Smooth muscle cell (in vitro differentiated cells): ENCODE data around the gene OR10K1. TPM values are rescaled to one million over a fixed set of nuclear protein-coding genes. Genes with fewer than 3 reads are reported as not detected.
A peak's percentile ranks its signal among the peaks of the same experiment; 100 is the strongest.

Experiments used
- DNase-seq: peaks from one replicate; lab custom pipeline; 2025; ENCODE audit not compliant: unreplicated experiment; lab: John Stamatoyannopoulos, UW
- H2AFZ ChIP-seq: fragments of 200-600 bp; sonication (generic); 2 replicates; pipeline ENCODE4 v1.6.0; 2016; ENCODE audit warnings: antibody characterized with exemption, low read depth, mild to moderate bottlenecking
- H3F3A ChIP-seq: fragments of 200-600 bp; sonication (generic); 2 replicates; pipeline ENCODE4 v1.6.0; 2017; ENCODE audit warnings: antibody characterized with exemption, low read depth
- H3K27ac ChIP-seq: fragments of 200-600 bp; sonication (generic); 2 replicates; pipeline ENCODE4 v1.5.1; 2016; ENCODE audit warnings: low read depth, mild to moderate bottlenecking
- H3K27me3 ChIP-seq: fragments of 200-600 bp; sonication (generic); 2 replicates; pipeline ENCODE4 v1.6.1; 2016; ENCODE audit warnings: low read depth, mild to moderate bottlenecking
- H3K36me3 ChIP-seq: fragments of 200-600 bp; sonication (generic); 2 replicates; pipeline ENCODE4 v1.5.1; 2016; ENCODE audit warnings: low read depth
- H3K4me1 ChIP-seq: fragments of 200-600 bp; sonication (generic); 2 replicates; pipeline ENCODE4 v1.5.1; 2016; ENCODE audit warnings: low read depth
- H3K4me2 ChIP-seq: fragments of 200-600 bp; sonication (generic); 2 replicates; pipeline ENCODE4 v1.6.0; 2016; ENCODE audit warnings: mild to moderate bottlenecking
- H3K4me3 ChIP-seq: fragments of 200-600 bp; sonication (generic); 2 replicates; pipeline ENCODE4 v1.5.1; 2016; ENCODE audit warnings: mild to moderate bottlenecking
- H3K79me2 ChIP-seq: fragments of 200-600 bp; sonication (generic); 2 replicates; pipeline ENCODE4 v1.6.0; 2016; ENCODE audit warnings: low read depth, mild to moderate bottlenecking
- H3K9ac ChIP-seq: fragments of 200-600 bp; sonication (generic); 2 replicates; pipeline ENCODE4 v1.6.0; 2016; ENCODE audit warnings: low read depth
- H3K9me3 ChIP-seq: fragments of 200-600 bp; sonication (generic); replicated peaks from 2 replicates; pipeline ENCODE4 v1.5.1; 2016; ENCODE audit warnings: low read depth
- H4K20me1 ChIP-seq: fragments of 200-600 bp; sonication (generic); 2 replicates; pipeline ENCODE4 v1.6.0; 2016; ENCODE audit warnings: low read depth
- WGBS: methylation state at CpG from one replicate; pipeline ENCODE4 v1.1.7; 2016; ENCODE audit warnings: low lambda C conversion rate; 5-methylcytosine and 5-hydroxymethylcytosine counted together
- polyA plus RNA-seq: library from polyadenylated mRNA; unstranded; fragments of >200 nt; fragmentation: Nextera tagmentation; extraction: Ambion mirVana; gene quantifications from 2 replicates; pipeline ENCODE4 v1.2.1, GENCODE V29; 2016
- total RNA-seq: library from RNA; depleted of rRNA; stranded (reverse); fragments of >200 nt; gene quantifications from 2 replicates; pipeline ENCODE4 v1.2.3, GENCODE V29; 2014
- TF ChIP-seq, protein P1 (sequence below): fragments of 200-600 bp; sonication (generic); IDR thresholded peaks from 2 replicates; pipeline ENCODE4 v1.5.1; 2017; ENCODE audit warnings: borderline replicate concordance, mild to moderate bottlenecking, antibody characterized with exemption; ENCODE audit not compliant: insufficient read depth, poor library complexity, severe bottlenecking

Gene OR10K1
- total and polyA plus RNA-seq, 2 experiments from 2014 or later = not detected

DNA sequence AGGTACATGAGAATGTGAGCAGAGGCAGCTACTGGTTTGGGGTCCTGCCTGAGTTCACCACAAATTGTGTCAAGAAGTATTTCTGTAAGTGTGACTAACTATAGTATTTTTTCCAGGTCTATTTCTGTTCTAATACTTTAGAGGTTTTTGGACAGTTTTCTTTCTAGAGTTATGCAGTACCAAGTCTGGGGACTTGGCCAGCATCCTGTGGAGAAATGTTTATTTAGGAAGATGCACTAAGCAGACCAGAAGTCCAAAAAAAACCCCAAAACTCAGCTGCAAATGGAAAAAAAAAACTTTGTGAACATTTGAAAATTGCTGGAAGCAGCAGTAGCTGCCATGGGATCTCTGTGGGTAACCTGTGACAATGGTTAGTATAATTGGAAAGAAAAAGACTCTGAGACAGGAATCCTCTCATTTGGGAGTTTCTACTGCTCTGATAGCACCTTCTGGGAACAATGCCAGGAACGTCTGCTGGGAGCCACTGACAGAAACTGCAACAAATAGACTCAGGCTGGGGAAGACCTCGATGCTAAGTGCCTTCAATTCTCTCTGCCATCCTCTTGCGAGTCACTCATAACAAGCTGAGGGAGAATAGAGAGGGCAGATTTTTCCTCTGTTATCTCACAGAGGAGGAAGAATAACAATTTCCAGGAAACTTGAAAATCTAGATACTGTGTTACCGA lies 48.0 kb downstream of the OR10K1 start:
- H3K27me3 ChIP-seq = no peaks in the 10 kb centered on the region
- H3K79me2 ChIP-seq = no peaks in the 10 kb centered on the region
- no peak overlapping the region for H3K4me3 ChIP-seq
- H3K9me3 ChIP-seq = no peaks in the 10 kb centered on the region
- no peaks in the 10 kb centered on the region for H4K20me1 ChIP-seq
- TF ChIP-seq, protein P1, sequence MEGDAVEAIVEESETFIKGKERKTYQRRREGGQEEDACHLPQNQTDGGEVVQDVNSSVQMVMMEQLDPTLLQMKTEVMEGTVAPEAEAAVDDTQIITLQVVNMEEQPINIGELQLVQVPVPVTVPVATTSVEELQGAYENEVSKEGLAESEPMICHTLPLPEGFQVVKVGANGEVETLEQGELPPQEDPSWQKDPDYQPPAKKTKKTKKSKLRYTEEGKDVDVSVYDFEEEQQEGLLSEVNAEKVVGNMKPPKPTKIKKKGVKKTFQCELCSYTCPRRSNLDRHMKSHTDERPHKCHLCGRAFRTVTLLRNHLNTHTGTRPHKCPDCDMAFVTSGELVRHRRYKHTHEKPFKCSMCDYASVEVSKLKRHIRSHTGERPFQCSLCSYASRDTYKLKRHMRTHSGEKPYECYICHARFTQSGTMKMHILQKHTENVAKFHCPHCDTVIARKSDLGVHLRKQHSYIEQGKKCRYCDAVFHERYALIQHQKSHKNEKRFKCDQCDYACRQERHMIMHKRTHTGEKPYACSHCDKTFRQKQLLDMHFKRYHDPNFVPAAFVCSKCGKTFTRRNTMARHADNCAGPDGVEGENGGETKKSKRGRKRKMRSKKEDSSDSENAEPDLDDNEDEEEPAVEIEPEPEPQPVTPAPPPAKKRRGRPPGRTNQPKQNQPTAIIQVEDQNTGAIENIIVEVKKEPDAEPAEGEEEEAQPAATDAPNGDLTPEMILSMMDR = no peak
- DNase-seq = no peak
- H3K36me3 ChIP-seq = no peaks in the 10 kb centered on the region
- peak overlapping the region; percentile 3 for H2AFZ ChIP-seq
- H3K27ac ChIP-seq = no peak overlapping the region
- H3K4me2 ChIP-seq = no peak overlapping the region
- 52% methylated on average over 4 of the region's 4 CpGs for WGBS
- H3K4me1 ChIP-seq = peaks cover 6% of the 10 kb centered on the region
- no peak overlapping the region for H3K9ac ChIP-seq
- no peaks in the 10 kb centered on the region for H3F3A ChIP-seq

DNA sequence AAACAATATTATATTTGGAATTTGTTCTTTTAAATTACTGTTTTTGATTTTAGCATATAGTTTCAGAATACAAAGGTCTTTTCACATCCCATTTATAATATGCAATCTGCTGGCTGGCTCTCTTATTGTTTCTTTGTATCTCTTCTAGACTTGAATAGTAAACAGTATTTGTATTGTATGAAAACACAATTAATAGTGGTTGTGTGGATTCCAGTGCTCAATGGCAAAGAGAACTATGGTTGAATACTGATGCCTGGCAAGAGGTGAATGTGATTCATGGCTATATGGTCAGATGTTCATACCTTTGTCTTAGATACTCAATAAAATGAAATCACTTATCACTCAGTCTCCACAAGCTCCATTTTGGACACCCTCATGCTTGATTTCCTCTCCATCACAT lies 55.3 kb downstream of the OR10K1 start:
- no peak for DNase-seq
- Histone ChIP-seq H3K4me3 (no peak overlapping the region), H2AFZ (no peak overlapping the region), H4K20me1 (no peaks in the 10 kb centered on the region), H3K4me1 (no peaks in the 10 kb centered on the region), H3F3A (no peaks in the 10 kb centered on the region), H3K9me3 (no peaks in the 10 kb centered on the region), H3K79me2 (no peaks in the 10 kb centered on the region), H3K27me3 (no peaks in the 10 kb centered on the region), H3K27ac (no peak overlapping the region), H3K36me3 (no peaks in the 10 kb centered on the region), H3K4me2 (no peak overlapping the region), H3K9ac (no peak overlapping the region)
- TF ChIP-seq, protein P1 = no peak

Other genes with a start within 250 kb of the OR10K1 start
- gene CD1A, start 207.4 kb upstream of the OR10K1 start, total RNA-seq = not detected in 2 replicates
- not detected in 2 replicates for gene CD1A, start 207.4 kb upstream of the OR10K1 start, polyA plus RNA-seq
- gene CD1C, start 171.9 kb upstream of the OR10K1 start, total RNA-seq = not detected in 2 replicates
- gene CD1C, start 171.9 kb upstream of the OR10K1 start, polyA plus RNA-seq = not detected in 2 replicates
- gene CD1B, start 130.3 kb upstream of the OR10K1 start, total RNA-seq = not detected in 2 replicates
- gene CD1B, start 130.3 kb upstream of the OR10K1 start, polyA plus RNA-seq = not detected in 2 replicates
- not detected in 2 replicates for gene CD1E, start 107.9 kb upstream of the OR10K1 start, total RNA-seq
- gene CD1E, start 107.9 kb upstream of the OR10K1 start, polyA plus RNA-seq = not detected in 2 replicates
- not detected in 2 replicates for gene OR10T2, start 62.4 kb upstream of the OR10K1 start, total RNA-seq
- not detected in 2 replicates for gene OR10T2, start 62.4 kb upstream of the OR10K1 start, polyA plus RNA-seq
- not detected in 2 replicates for gene OR10K2, start 35.6 kb upstream of the OR10K1 start, total RNA-seq
- gene OR10K2, start 35.6 kb upstream of the OR10K1 start, polyA plus RNA-seq = not detected in 2 replicates
- not detected in 2 replicates for gene OR10R2, start 10.4 kb downstream of the OR10K1 start, total RNA-seq
- not detected in 2 replicates for gene OR10R2, start 10.4 kb downstream of the OR10K1 start, polyA plus RNA-seq
- gene OR6Y1, start 92.6 kb downstream of the OR10K1 start, total RNA-seq = not detected in 2 replicates
- not detected in 2 replicates for gene OR6Y1, start 92.6 kb downstream of the OR10K1 start, polyA plus RNA-seq
- not detected in 2 replicates for gene OR6P1, start 108.7 kb downstream of the OR10K1 start, total RNA-seq
- not detected in 2 replicates for gene OR6P1, start 108.7 kb downstream of the OR10K1 start, polyA plus RNA-seq
- not detected in 2 replicates for gene OR10X1, start 118.1 kb downstream of the OR10K1 start, total RNA-seq
- not detected in 2 replicates for gene OR10X1, start 118.1 kb downstream of the OR10K1 start, polyA plus RNA-seq
- not detected in 2 replicates for gene OR10Z1, start 143.4 kb downstream of the OR10K1 start, total RNA-seq
- not detected in 2 replicates for gene OR10Z1, start 143.4 kb downstream of the OR10K1 start, polyA plus RNA-seq
- gene SPTA1, start 224.9 kb downstream of the OR10K1 start, total RNA-seq = not detected in 2 replicates
- gene SPTA1, start 224.9 kb downstream of the OR10K1 start, polyA plus RNA-seq = 0.55 TPM in 1 of 2 replicates, not detected in the other
- not detected in 2 replicates for gene OR6K2, start 238.8 kb downstream of the OR10K1 start, total RNA-seq
- gene OR6K2, start 238.8 kb downstream of the OR10K1 start, polyA plus RNA-seq = not detected in 2 replicates